Ureter (tissue), 1 donor: Measurements from ENCODE around the gene SLCO2A1. TPM values are rescaled to one million over a fixed set of nuclear protein-coding genes. Genes with fewer than 3 reads are reported as not detected.

Experiments
- DNase-seq: peaks from one replicate; pipeline ENCODE4 v3.0.0-alpha.2; 2020; ENCODE audit warnings: low spot score
- total RNA-seq: library from RNA; stranded (reverse); gene quantifications from one replicate; pipeline ENCODE4 v1.2.4, GENCODE V29; 2023
- donor health status: DM: yes; HTN: yes; CAD: no.

The SLCO2A1 gene
- total RNA-seq, 1 donor from 2014 or later = 89.1 TPM

DNA sequence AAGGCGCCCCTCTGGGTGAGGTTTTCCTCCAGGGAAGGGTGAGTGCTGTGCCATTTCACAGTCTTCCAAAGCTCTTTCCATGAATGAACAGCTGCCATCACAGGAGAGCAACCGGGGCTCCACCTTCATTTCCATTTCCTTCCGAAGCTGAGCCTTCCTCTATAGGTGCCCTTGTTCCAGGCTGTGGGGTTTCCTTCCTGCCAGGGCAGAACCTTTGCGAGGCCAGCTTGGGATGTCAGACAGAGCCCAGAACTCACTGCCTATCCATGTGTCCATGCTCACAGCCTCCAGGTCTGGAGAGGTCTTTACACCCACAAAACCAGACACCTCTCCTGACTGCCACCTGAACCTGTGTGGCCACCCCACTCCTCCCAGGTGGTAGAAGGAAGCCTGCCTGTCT lies 49.2 kb downstream of the SLCO2A1 start:
- DNase-seq = no peak

- no peak for DNase-seq
Measured at GRCh38 chr3:133980035-133980434, 49.7 kb downstream of the SLCO2A1 start.

DNA sequence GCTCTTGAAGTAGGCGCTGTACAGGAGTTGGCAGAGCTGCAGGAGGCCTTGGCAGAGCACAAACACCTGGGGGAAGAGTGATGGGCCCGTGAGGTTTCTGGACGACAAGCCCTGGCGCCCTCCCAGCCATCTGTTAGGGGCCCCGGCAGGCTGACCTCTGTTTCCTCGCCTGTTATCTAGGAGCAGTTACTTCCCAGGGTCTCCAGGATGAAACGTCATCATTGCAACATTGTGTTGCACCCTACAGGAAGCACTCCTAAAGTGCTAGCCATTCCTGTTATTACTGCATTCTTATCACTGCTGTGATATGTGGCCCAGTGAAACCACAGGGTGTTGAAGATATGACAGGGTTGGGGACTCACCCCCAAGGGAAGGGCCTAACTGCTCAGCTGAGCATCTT lies 50.2 kb downstream of the SLCO2A1 start:
- no peak for DNase-seq

DNA sequence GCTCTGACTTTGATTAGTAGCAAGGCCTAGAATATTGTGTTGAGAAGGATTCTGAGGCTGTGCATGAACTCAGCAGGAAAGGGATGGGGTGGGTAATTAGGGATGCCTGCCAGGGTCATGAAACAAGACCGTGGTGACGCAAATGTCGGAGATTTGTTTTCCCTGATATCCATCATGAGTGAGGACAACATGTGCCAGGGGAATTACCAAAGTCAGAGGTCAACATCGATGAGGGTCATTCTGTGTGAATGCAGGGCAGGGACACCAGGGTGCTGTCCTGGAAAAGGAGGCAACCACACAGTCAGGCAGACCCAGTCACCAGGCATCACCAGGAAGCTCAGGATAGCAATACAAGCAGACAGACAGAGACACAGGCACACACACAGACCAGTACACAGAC lies 52.2 kb downstream of the SLCO2A1 start:
- DNase-seq = no peak

GRCh38 chr3:133973249-133973980 lies 56.3 kb downstream of the SLCO2A1 start:
- no peak for DNase-seq

GRCh38 chr3:133972156-133972555 lies 57.6 kb downstream of the SLCO2A1 start:
- no peak for DNase-seq

- no peak for DNase-seq
Measured at GRCh38 chr3:133970916-133971315, 58.8 kb downstream of the SLCO2A1 start.

DNA sequence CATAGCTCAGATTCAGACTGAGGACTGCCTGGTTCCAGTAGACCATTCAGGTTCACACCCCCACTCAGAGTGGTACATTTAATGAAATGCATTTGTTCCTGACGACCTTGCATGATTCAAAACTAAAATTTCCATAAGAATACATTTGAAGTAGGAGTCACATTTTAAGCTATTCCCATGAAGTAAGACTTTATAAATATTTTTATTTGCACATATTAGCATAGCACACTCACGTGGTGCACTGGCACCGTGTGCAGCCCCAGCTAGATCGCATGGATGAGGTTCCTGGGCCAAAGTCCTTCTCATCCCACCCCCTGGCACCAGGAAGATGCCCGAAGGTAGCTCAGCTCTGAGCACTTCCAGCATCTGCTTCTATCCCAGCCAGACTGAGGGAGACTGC lies 59.4 kb downstream of the SLCO2A1 start:
- no peak for DNase-seq

DNA sequence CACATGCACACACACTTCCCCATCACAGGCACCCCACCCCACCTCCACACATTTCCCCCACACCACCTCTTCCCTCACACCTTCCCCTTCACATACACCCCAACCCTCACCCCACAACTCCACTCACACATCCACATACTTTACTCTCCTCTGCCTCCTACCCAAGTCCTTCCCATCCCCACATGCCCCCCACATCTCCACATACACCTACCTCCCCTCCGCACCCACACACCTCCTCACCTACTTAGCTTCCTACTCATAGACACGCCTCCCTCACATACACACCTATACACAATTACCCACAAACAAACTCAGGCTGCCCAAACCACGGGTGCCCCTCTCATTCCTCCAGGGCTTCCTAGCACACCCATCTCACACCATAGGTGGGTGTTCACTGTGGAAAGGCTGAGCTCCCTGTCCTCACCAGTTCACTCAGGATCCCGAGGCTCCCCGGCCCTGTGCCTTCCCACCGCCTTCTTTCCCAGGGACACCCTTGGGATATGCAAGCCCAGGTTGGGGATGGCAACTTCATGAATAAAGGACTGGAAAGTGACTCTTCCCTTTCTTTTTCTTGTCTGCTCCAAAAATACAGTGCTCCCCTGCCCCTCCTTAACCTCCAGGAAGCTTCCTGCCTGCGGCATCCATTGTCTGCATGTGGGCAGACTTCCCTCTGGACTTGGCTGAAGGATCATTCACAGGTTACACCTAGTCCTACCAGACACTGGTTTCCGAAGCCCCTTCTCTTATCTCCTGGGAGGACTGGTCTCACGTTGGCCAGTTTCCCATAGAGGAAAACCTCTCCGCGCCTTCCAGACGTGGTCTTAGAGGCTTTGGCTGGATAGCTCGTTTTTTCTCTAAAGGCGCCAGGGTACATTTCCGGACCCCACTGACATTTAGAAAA lies 61.5 kb downstream of the SLCO2A1 start:
- DNase-seq = no peak

GRCh38 chr3:133966954-133967353 lies 62.8 kb downstream of the SLCO2A1 start:
- DNase-seq = no peak

DNA sequence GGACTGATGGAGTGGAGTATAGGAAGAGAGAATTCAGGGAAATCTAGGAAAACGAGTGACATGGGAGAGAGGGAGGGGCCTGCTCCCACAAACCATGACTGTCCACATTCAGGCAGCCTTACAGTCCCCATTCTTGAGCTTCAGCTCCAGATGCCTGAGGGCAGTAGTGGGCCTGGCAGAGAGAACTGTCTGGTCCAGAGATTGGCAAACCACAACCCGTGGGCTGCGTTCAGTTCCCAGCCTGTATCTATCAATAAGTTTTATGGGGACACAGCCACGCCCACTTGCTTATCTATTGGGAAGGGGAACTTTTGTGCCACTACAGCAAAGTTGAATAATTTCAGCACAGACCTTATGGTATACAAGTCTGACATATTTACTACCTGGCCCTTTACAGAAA lies 63.8 kb downstream of the SLCO2A1 start:
- DNase-seq = no peak

DNA sequence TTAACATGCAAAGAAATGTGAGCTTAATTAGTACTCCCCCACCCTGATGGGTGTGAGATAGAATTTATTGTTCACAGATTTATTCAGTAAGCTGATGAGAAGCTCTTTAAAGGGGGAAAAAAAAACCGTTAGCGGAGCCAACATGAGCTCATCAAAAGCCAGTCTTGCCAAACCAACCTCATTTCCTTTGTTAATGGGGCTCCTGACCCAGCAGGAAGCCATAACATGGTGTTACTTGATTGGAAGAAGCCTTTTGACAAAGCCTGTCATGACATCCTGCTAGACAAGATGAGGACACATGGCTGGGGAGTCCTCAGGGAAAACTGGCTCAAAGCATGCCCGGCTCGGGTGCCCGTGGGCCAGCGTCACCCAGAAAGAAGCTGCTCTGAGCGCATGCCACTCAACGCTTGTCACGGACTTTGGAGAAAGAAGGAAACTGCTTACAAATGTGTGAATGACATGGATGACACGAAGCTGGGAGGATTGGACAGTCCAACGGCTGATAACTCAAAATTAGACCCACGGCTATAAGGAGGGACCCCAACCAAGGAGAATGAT lies 64.6 kb downstream of the SLCO2A1 start:
- no peak for DNase-seq

DNA sequence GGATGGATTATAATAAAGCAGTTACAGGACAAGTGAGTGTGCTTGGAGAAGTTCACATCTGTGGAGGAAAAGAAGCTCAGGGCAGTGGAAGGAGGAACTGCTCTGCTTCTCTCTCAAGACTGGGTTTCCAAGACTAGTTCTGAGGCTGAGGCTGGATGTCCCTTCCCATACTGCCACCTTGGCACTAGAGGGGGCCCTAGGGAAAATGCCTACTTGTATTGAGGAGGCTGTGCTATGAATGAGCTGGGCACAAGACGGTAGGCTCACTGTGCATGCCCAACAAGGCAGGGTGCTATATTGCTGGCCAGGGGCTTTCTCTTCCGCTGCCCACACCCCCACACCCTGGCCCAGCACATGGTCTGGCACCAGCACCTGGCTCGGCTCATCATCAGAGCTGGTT lies 65.2 kb downstream of the SLCO2A1 start:
- DNase-seq = no peak

GRCh38 chr3:133963657-133964396 lies 65.9 kb downstream of the SLCO2A1 start:
- no peak for DNase-seq

GRCh38 chr3:133962849-133963248 lies 66.9 kb downstream of the SLCO2A1 start:
- DNase-seq = no peak

DNA sequence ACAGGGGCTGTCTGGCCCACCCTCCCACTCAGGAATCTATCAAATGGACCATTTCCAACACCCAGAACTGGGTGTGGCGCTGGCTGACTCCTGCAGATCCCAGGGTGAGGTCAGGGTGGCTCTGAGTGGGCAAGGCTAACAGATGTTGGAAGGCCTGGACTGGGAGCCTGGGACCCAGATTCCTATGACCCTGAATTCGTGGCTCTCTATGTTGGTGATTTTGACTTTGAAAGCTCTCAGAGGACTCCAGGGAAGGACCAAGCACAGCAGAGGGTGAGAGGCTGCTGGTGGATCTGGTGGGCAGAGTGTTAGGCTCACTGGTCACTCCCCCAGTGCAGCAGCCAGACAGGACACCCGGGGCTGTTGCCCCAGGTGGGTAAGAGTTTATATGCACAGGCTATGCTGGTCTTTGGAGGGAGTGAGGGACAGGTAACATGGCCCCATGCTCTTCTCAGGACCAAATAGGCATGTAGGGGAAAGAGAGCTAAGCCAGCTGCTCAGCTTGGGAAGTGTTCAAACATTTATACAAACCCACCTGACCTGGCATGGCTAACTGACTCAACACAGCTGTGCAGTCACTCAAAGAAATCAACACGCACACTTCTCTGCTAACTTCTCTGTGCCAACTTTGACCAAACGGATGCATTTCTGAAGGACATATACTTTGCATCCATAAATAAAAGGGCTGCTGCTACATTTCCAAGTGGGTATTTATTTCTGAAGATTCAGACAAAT lies 71.5 kb downstream of the SLCO2A1 start:
- DNase-seq = no peak

GRCh38 chr3:133956982-133957381 lies 72.7 kb downstream of the SLCO2A1 start:
- DNase-seq = no peak

GRCh38 chr3:133956353-133956752 lies 73.4 kb downstream of the SLCO2A1 start:
- DNase-seq = no peak

GRCh38 chr3:133955892-133956291 lies 73.8 kb downstream of the SLCO2A1 start:
- no peak for DNase-seq

GRCh38 chr3:133954717-133955360 lies 74.9 kb downstream of the SLCO2A1 start:
- DNase-seq = no peak

- no peak for DNase-seq
Measured at GRCh38 chr3:133953297-133953696, 76.4 kb downstream of the SLCO2A1 start.
